Colon (tissue), 2 donors: Measurements from ENCODE around the gene PRKAR1B.

Experiments used
- FAIRE-seq: peaks from 2 replicates; lab custom pipeline; 2012; peaks lifted over from hg19 to GRCh38; lab: Jason Lieb, UNC
- donor health status: control.
- donor health status: control.

Gene PRKAR1B

DNA sequence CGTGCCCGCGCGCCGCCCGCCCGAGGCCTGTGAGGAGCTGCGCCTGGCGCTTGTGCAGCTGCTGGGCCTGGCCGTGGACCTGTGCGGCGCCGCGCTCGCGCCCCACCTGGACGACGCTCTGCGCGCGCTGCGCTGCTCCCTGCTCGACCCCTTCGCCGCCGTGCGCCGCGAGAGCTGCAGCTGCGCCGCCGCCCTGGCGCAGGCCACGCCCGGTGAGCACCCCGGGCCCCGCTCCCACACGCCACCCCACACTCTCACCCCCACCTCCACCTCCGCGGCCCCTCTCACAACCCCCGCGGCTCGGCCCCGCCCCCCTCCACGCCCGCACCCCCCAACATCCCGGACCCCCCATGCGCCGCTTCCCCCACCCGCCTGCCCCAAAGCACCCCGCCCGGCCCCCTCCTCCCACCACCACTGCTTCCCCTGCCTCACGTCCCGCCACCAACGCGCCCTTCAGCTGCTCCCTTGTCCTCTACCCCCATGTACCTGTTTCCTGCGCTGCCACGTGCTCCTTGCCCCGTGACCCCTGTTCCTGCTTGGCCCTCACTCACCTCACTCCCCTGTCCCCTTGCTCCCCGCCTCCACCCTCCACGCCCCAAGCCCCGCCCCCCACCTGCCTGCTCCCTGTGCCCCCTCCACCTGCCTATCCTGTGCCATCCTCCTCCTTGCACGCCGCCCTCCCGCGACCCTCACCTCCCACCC lies at the start of gene PRKAR1B:
TSS of gene PRKAR1B (minus strand) at position 178 of the 702 bp plus-strand sequence. CDS start 15,776 bp downstream, outside the sequence.
- no peak for FAIRE-seq

DNA sequence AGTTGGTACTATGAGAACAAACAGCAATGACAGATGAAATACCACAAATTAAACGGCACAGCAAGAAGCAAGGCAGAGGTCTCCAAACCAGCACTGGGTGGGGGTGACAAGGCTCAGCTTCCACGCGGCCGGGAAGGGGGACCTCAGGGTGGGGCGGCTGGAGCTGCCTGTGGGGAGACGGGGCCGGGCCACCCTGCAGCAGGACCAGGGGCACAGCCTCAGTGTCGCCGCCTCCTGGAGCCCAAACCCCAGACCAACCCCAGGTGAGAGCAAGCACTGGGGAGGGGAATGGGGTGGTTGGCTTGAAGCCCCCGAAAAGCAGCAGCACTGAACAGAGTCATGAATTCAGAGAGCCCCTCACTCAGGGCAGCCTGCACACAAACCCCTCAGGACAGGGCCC lies 49.3 kb upstream of the PRKAR1B start:
- FAIRE-seq, result no peak

DNA sequence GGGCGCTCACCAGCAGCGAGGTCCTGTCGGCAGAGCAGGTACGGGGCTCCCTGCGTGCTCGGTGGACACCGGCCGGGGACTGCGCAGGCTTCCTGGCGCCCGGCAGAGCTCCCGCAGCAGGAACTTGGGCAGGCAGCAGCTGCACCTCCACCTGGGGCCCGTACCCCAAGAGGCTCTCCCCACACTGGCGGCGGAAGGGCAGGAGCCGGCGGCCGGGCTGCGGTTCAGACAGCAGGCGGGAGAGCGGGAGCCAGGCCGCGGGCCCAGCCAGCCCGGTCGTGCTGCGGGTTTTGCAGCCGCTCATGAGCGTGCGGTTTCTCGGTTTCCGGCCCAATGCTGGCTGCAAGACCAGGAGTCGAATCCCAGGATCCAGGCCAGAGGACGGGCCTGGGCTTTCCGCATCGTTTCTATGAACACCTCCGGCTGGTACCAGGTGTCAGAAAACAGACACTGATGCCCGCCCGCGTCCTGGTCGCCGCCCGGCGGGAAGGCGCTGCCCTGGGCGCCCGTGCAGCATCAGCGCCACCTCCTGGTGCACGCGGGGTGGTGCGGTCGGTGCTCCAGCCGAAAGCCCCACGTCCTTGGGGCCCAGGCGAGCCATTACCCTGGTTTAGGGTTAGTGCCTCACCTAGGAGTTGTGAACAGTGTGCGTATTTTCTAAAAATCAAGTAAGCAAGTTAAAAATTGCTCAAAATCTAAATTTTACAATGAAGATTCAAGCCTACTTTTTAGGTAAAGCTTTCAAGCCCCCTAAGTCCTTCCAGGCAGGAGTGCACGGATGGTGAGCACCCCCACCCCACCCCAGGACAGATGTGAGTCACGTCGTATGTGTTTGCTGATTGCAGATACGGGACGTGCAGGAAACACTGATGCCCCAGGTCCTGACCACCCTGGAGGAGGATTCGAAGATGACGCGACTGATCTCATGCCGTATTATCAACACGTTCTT lies 47.4 kb upstream of the PRKAR1B start:
- FAIRE-seq, result no peak

- no peak for FAIRE-seq
Observed at GRCh38 chr7:773622-773915, 46.5 kb upstream of the PRKAR1B start.

- FAIRE-seq, result no peak
Observed at GRCh38 chr7:772861-773621, 46.0 kb upstream of the PRKAR1B start.

DNA sequence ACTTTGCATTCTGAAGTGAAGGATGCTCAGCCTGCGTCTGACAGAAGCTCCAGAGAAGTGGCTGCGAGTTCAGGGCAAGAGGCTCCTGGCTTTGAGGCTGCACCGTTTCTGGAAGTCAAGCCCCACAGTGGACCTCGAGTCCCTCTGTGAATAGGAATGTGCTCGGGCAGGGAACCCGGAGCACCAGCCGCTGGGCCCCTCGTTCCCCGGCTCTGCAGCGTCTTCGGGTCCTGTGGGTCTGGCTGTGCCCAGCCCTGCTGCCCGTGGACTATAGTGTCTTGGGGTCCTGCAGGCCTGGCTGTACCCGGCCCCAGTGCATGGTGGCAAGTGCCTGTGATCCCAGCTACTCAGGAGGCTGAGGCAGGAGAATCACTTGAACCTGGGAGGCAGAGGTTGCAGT lies 45.3 kb upstream of the PRKAR1B start:
- FAIRE-seq, result no peak

- FAIRE-seq, result no peak
Observed at GRCh38 chr7:772005-772294, 44.9 kb upstream of the PRKAR1B start.

DNA sequence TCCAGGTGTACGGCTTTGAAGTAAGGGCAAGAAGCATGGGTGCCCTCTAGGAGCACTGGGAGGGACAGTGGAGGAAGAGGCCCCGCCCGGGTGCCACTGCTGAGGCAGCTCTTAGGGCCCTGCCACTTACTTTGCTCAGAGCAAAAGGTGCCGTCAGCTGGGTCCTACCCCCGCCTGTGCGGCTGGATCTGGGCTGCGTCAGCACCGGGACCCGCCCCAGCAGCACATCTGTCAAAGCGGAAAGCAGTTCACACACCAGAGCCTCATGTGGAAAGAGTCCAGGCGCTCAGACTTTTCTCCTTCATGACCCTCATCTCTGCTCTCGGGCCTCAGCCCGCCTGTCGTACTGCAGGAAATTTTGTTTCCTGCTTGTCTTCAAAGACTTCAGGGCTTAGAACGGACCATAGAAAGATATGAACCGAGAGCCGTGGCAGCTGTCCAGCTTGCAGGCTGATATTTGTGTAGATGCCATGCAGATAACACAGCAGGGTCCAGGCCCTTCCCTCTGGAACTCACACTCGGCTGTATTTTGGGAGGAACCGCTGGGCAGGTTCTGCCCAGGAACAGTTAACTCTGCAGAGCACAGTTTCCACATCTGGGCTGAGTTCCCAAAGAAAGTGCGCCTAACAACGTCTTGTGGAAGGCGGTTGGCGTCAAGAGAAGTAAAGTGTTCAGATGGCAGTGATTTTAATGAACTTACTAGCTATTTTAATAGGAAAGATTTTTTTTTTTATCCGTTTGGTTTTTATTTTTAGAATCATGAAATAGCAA lies 44.3 kb upstream of the PRKAR1B start:
- no peak for FAIRE-seq

GRCh38 chr7:770741-771166 lies 43.7 kb upstream of the PRKAR1B start:
- FAIRE-seq, result no peak

DNA sequence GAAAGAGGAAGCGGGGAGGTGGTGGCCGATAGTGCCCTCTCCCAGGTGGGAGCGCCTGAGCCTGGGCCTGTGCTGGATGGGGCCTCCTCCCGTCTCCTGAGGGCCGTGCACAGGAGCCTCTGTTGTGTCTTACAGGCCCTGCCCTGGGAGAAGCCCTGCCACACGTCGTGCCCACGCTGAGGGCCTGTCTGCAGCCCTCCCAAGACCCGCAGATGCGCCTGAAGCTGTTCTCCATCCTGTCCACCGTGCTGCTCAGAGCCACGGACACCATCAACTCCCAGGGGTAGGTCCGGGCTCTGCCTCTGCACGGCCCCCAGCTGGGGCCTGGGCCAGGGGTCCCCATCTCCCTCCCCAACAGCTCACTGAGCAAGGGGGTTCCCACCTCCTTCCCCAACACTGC lies 43.3 kb upstream of the PRKAR1B start:
- FAIRE-seq, result no peak

DNA sequence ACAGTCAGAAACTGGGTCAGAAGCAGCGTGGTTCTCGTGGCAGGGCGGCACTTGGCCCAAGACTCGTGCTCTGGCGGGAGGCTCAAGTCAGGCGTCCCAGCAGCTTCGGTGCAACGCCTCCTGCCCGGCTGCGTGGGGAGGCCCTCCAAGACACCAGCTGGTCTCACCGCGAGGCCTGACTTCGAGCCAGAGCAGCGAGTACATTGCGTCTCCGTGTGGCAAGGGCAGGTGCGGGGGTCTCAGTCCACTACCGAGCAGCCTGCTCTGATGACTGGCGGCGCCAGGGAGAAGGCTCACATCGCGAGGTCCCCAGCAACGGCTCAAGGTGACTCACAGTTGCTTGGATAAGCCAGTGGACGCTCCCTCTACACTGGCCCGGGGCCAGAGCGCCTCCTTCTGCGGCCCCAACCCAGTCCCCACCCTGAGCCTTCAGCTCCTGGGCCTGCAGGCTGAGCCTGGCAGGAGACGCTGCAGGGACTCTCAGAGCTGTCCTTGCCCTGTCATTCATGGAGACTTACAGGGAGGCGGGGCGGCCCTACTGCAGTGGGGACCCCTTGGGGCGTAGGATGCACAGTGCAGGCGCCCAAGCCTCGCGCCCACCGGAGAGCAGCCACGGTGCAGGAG lies 41.9 kb upstream of the PRKAR1B start:
- no peak for FAIRE-seq

DNA sequence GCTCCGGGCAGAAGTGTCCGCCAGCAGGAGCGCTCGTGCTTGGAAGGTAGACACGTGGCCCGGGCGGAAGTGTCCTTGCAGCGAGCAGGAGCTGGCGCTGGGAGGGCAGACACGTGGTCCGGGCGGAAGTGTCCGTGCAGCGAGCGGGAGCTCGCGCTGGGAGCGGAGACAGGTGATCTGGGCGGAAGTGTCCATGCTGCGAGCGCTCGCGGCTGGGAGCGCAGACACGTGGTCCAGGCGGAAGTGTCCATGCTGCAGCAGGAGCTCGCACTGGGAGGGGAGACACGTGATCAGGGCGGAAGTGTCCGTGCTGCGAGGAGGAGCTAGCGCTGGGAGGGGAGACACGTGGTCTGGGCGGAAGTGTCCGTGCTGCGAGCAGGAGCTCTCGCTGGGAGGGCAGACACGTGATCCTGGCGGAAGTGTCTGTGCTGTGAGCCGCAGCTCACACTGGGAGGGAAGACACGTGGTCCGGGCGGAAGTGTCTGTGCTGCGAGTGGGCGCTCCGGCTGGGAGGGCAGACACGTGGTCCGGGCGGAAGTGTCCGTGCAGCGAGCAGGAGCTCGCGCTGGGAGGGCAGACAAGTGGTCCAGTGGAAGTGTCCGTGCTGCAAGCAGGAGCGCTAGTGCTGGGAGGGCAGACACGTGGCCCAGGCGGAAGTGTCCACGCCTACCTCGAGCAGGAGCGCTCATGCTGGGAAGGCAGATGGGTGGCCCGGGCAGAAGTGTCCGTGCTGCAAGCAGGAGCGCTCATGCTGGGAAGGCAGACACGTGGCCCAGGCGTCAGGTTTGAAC lies 41.1 kb upstream of the PRKAR1B start:
- FAIRE-seq, result no peak

GRCh38 chr7:767580-767940 lies 40.5 kb upstream of the PRKAR1B start:
- FAIRE-seq, result no peak

DNA sequence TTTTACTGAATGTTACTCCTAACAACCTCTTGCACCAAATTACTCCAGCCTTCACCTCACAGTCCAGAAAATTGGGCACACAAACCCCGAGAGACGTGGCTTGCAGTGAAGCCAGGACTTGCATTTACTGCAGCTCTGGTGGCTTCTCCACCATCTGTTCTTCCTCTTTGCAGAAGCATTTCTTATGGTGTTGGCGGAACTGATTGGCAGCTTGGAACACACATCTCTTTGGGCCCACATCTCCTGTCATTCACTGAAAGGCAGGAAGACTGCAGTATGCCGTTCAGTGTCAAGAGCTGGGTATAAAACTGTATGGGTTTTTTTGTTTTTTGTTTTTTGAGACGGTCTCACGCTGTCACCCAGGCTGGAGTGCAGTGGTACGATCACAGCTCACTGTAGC lies 38.3 kb upstream of the PRKAR1B start:
- FAIRE-seq, result no peak

- FAIRE-seq, result no peak
Observed at GRCh38 chr7:763762-764161, 36.7 kb upstream of the PRKAR1B start.

DNA sequence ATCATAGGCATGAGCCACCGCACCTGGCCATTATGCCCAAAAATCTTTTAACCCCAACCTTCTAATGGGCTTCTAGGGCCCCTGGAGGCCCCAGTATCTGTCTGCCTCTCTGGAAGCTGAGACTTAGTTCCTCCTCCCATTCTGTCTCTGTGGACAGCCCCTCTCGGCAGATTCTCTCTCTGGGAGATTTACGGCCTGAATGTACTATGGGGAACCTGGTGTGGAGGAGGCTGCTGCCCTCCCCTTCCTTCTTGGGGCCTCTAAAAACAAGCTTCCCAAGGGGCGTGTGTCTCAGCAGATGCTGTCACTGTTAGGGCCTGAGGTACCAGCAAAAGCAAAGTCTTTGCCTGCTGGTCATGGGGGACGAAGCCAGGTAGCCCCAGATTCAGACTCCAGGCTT lies 35.8 kb upstream of the PRKAR1B start:
- no peak for FAIRE-seq

DNA sequence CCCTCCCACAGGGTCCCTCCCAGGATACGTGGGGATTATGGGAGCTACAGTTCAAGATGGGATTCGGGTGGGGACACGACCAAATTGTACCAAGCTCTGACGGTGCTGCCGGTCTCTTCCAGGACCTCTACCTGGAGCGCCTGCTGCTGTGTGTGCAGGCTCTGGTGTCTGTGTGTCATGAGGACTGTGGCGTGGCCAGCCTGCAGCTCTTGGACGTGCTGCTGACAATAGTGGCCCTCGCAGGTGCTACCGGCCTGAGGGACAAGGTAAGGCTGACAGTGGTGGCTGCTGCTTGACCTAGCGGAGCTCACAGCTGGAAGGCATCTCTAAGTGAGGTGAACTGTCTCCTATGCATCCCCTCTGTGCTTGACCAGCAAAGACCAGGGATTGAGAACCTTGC lies 34.5 kb upstream of the PRKAR1B start:
- FAIRE-seq, result no peak

DNA sequence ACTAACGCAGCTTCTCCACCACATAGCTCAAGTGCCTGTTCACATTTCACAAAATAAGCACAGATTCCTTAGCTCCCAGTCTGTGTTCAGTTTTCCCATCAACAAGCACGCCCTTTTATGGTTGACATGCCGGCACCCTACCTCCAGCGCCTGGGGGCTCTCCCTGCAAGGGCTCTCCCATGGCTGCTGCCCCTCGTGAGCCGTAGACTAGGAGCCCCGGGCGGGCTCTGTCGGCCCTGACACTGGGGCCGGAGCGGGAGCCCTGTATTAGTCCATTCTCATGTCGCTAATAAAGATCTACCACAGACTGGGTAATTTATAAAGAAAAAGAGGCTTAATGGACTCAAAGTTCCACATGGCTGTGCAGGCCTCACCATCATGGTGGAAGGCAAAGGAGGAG lies 34.0 kb upstream of the PRKAR1B start:
- no peak for FAIRE-seq

GRCh38 chr7:760006-760405 lies 32.9 kb upstream of the PRKAR1B start:
- FAIRE-seq, result no peak

GRCh38 chr7:759569-759968 lies 32.5 kb upstream of the PRKAR1B start:
- FAIRE-seq, result no peak

DNA sequence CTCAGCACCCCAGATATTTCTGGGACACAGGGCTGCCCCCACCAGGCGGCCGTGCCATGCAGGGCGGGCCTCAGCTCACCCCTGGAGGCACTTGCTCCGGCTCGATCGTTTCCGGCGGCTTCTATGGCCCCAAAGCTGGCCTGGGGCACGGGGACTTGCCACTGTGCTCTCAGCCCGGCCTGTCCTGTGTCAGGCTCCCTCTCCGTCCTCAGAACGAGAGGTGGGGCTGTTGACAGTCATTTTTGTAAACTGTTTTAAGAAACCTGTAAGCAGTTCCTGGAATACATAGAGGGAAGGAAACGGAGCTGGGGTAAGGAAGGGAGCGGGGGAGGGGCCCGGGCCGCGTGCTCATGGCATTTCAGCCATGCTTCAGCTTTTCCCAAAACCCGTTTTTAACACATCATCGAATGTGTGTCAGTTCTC lies 30.7 kb upstream of the PRKAR1B start:
- no peak for FAIRE-seq
